GM19397 (cell line): ENCODE data around the gene CLEC4M.
"Not testable (repeated sequence)": the region's sequence is repeated elsewhere in the genome, so short reads cannot be mapped to it uniquely, and the experiment has no call there.

Source experiments
- ATAC-seq: cut with Tn5 transposase; IDR thresholded peaks from one replicate; pipeline ENCODE4 v1.9.1; 2021; ENCODE audit warnings: mild to moderate bottlenecking, moderate library complexity; ENCODE audit not compliant: unreplicated experiment

The CLEC4M gene

DNA sequence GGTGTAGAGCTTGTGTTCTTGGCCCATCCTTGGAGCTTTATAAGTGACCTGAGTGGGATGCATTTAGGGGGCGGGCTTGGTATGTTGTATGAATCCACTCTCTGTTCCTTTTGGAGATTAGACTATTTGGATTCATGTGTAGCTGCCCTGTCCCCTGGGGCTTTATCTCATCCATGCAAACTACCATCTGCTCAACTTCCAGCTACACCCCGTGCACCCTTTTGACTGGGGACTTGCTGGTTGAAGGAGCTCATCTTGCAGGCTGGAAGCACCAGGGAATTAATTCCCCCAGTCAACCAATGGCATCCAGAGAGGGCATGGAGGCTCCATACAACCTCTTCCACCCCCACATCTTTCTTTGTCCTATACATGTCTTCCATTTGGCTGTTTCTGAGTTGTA is 6.1 kb downstream of the CLEC4M start:
- no peak for ATAC-seq

DNA sequence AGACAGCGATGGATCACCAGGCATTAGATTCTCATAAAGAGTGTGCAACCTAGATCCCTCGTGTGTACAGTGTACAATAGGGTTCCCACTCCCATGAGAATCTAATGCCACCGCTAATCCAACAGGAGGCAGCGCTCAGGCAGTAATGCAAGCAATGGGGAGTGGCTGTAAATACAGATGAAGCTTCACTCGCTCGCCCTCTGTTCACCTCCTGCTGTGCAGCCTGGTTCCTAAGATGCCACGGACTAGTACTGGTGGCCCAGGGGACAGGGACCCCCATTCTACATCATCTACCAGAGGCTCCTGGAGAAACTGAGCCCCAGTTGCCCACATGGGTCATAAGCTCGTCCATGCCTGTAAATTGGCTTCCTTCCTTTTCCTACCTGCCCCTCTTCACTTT is 8.0 kb downstream of the CLEC4M start:
- ATAC-seq: no peak

DNA sequence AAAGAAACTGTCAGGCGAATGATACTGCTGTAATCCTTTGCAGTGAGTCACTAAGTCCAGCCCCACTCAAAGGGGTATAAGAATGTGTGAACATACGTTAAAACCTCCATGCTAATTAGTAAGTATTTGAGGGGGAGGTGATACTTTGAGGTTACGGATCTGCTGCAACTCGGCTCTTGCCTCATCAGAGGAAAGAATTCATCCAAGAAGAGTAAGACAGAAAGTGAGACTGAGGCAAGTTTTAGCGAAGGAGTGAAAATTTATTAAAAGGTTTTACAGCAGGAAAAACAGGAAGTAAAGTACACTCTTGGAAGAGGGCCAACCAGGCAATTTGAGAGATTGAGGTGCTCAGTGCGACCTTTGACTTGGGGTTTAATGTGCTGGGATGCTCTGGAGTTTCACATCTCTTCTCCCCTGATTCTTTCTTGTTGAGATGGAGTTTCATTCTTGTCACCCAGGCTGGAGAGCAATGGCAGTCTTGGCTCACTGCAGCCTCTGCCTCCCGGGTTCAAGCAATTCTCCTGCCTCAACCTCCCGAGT is 9.8 kb downstream of the CLEC4M start:
- ATAC-seq: no peak

DNA sequence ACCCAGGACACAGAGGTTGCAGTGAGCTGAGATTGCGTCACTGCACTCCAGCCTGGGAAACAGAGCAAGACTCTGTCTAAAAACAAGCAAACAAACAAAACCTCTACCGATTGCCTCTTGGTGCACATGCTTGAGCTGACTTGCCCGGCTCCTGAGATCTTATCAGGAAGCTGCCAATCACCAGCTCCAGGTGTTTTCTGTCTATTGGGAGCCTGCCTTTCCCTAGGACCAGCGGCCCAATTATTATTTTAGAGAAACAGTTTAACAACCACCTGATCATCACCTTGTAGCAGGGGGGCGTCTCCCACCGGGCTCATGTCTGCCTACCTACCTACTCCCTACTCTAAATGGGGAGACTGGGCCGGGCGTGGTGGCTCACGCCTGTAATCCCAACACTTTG is 10.8 kb downstream of the CLEC4M start:
- no peak for ATAC-seq

DNA sequence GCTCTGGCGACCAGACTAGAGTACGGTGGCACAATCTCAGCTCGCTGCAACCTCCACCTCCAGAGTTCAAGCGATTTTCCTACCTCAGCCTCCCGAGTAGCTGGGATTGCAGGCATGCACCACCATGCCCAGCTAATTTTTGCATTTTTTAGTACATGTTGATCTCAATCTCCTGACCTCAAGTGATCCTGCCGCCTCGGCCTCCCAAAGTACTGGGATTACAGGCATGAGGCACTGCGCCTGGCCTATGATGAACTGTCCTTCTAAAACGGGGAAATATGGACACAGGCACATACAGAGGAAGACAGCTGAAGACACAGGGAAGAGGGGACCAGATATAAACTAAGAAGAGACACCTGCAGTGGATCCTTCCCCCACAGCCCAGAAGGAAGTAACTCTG is 12.7 kb downstream of the CLEC4M start:
- ATAC-seq: no peak

DNA sequence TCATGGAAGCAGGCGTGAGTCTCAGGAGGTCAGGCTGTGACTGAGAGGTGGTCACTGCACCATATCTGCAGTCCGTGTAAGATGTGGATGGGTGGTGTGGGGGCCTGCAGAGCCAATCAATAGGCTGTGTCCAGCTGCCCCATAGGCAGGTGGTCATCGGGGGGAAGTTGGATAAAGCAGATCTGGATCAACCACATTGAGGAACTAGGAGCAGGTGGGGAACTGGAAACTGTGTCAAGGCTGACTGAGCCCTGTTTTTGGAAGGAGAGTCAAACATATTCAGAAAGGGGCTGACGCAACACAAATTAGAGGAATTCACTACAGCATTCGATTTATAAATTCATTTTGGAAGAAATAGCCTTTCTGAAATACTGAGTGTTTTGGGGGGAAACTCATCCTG is 15.0 kb downstream of the CLEC4M start:
- no peak for ATAC-seq

DNA sequence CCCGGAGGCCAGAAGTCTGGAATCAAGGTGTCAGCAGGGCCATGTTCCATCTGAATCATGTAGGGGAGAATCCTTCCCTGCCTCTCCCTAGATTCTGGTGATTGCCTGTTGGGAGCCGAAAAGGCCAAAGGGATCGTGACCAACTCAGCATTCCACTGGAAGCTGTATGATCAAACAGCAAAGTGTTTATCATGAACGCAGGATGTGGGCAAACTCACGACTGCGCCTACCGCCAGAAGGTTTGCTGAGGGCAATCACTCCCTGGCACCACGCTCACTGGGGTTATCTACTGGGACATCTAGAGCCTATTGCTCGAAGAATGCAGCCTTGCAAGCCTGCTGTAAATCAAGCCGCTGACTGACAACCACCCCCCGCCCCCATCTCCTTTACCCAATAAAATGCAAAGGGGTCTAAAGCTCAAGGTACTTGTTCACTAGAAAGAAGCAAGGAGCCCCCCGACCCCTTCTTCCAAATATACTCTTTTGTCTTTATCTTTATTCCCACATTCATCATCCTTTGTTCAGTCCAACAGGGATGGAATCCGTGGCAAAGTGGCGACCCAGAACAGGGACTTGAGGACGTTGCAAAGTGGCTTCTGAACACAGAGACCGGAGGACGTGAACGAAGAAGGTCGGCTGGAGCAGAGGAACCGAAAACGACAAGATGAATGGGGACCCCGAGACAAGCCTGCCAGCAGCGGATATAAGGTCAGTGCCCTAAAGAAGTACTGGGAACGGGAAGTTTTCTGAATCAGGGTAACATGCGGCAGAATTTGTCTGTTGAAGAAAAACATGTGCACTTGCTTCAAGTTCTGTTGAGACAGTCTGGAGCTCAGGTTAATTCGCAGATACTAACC is 16.8 kb downstream of the CLEC4M start:
- ATAC-seq: no peak

DNA sequence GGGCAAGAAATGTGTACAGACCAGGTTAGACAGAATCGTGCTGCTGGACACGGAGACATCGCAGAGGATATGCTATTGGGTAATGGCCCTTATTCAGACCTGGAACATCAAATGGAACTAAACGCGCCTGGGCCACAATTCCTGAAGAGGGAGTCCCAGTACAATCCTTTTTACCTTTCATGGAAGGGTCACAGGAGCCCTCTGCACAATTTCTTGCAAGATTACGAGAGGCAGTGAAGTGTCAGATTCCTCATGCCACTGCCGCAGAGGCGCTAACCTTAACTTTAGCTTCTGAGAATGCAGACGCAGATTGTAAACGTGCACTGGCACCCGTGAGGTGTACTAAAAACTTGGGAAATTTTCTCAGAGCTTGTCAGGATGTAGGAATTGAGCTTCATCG is 18.1 kb downstream of the CLEC4M start:
- ATAC-seq: no peak

DNA sequence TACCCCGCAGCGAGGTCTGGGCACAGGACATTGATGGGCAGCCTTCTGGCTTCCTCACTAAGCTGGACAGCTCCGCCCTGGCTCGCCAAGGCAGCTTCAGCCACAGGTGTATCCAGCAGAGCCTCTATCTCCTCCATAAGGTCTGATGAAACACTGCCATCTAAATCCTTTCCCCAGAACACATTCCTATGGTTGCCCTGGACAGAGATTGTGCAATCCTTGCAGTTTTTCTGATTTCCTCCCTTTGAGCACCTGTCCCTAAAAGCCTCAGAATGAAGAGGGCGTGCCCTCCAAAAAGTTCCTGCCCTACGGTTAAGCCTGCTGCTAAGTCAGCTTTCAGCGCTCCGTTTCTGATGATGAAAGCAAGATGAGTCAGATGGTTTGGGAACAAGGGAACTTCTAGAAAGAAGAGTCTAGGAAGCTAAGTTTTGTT is 21.0 kb downstream of the CLEC4M start:
- ATAC-seq: no peak

DNA sequence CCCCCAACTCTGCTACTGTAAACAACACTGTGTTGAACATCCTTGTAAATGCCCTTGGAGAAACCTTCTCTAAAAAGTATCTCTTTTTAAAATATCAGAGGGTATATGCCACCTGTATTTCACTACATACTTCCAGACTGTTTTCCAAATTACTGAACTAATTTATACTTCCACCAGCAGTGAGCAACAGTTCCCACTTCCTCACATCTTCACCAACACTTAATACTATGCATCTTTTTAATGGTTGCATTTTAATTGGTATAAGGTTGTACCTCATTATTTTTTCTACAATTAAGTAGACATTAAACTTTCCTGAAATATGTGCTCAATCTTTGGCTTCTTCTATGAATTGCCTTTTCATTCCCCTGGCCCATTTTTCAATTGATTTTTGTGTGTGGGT is 21.8 kb downstream of the CLEC4M start:
- ATAC-seq: no peak

DNA sequence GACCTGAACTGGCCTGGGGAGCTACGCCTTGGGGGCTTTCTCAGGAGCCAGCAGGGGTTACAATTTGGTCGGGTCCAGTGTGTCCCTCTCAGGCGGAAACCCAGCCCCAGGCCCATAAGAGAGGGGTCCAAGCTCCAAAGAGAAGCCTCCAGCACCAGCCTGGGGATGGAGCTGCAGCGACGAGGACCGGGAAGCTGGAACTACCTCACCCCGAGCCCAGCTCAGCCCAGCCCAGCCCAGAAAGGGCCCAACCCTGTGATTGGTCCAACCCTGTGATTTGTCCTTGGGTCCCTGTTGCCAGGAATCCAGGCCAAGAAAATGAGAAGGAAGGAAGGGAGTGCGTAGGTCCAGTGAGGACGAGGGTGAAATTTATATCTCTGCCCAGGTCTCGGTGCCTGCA is 24.1 kb downstream of the CLEC4M start:
- no peak for ATAC-seq

DNA sequence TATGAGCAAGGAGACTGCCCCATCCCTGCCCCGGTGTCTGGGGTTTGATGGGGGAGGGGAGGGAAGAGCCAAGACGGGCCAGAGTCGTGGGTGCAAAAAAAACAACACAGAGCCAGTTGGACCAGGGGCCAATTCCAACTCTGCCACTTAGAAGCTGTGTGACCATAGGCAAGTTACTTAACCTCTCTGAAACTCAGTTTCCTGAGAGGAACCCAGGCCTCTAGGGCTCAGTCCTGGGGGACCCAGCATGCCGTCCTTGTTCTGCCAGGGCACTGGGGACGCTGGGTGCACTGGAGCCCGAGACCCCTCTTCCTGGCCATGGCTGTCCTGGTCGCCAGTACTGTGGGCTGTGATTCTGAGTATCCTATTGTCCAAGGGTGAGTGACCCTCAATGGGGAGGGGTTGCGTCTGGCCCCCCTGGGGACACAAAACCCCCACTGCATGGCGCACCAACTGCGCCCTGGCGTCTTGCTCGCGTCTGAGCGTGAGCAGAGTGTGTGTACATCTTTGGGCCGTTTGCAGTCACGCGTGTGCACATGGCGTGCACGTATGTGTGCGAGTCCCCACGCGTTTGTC is 24.6 kb downstream of the CLEC4M start:
- no peak for ATAC-seq

DNA sequence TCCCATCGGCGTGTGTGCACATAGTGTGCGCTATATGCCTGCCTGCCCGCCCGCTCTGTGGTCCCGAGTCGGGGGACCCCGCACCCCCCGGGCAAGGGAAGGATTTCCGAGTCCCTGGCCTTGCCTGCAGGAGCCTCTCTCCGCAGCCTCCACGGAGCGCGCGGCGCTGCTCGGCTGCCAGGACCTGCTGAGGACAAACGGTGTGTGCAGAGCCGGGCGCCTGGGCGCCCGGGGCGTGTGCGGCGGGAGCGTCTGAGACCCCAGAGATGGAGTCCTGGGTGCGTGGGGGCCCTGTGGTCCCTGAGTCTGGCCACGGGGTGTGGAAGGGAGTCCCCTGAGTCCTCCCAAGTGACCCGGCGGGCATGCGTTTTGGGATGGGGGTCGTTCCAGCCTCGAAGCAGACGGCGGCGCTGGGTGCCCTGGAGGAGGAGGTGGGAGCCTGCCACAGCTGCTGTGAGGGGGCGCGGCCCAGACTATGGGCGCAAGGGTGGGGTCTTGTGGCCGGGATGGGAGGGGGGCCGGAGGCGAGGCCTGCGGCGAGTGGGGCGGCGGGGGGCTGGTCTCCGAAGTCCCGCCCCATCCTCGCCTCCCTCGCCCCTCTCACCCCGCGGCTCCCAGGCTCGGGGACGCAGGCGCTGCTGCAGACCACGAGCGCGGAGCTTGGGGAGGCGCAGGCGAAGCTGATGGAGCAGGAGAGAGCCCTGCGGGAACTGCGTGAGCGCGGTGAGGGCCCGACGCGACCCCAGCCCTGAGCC is 25.3 kb downstream of the CLEC4M start:
- no peak for ATAC-seq

DNA sequence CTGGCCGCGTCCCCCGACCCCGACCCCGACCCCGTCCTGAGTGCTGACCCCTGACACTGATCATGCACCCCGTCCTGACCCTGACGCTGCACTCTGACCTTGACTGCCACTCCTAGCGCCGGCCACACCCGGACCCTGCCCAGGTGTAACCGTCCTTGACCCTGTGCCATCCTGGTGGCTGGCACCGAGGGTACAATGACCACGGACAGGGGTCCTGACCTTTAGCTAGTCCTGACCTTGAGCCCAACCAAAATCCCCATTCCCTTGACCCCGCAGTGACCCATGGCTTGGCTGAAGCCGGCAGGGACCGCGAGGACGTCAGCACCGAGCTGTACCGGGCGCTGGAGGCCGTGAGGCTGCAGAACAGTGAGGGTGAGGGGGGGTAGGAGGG is 25.9 kb downstream of the CLEC4M start:
- no peak for ATAC-seq

DNA sequence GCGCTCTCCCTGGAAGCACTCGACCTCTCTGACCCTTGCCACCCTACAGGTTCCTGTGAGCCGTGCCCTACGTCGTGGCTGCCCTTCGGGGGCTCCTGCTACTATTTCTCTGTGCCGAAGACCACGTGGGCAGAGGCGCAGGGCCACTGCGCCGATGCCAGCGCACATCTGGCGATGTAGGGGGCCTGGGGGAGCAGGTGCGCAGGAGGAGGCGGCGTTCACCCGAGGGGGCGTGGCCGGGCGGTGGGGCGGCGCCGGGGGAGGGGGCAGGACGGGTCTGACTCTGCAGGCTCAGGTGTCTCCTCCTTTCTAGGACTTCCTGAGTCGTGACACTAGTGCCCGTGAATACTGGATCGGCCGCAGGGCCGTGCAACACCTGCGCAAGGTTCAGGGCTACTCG is 26.4 kb downstream of the CLEC4M start:
- ATAC-seq: no peak

DNA sequence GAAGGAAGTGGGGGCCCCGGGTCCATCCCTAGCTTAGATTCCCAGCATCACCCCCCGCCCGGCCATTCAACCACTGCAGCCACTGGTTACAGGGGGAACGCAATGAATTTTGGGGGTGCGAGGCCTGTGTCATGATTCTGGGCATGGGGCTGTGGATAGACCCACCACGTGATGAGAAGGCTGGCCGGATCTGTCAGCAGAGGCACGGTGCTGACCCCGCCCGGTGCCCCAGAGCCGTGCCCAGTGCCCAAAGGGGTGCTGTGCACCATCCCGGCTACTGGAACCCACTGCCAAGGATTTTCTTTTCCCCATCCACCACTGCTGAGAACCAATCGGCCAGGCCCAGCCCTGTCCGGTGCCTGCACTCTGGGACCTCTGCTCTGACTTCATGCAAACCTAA is 27.4 kb downstream of the CLEC4M start:
- no peak for ATAC-seq

DNA sequence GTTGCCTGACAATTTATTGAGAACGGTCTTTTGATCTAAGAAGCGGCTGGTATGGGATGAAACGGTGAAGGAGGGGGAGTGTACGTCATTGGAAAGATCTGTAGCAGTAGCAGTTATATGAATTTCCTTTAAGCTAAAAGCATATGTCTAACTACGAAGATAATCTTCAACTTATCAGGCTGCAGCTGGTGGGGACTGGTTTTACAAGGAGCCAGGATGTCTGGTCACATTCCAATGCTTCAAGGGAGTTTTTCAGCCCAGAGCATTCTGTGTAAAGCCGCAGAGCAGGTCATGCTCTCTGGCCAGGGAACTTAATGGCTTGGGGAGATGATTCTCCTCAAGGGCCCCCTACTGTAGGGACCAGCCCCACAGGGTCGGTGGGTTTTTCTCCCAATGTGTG is 29.2 kb downstream of the CLEC4M start:
- ATAC-seq: no peak

DNA sequence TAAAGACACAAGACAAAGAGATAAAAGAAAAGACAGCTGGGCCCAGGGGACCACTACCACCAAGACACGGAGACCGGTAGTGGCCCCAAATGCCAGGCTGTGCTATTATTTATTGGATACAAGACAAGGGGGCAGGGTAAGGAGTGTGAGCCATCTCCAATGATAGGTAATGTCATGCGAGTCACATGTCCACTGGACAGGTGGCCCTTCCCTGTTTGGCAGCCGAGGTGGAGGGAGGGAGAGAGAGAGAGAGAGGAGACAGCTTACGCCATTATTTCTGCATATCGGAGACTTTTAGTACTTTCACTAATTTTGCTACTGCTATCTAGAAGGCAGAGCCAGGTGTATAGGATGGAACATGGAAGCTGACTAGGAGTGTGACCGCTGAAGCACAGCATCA is 29.7 kb downstream of the CLEC4M start:
- not testable (repeated sequence) for ATAC-seq

DNA sequence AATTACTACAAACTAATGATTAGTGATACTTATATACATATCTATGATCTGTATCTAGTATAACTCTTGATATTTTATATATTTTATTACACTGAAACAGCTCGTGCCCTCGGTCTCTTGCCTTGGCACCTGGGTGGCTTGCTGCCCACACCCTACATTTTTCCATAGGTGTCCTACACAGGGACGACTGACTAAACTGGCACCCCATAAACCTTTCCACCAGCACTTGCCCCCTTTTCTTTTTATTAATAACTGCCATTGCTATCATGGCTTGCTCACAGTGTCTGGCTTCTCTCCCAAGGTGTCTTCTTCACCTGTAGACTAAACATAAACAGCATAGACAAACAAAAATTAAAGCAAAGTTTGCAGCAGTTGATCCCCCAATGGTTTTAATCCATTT is 30.4 kb downstream of the CLEC4M start:
- no peak for ATAC-seq

DNA sequence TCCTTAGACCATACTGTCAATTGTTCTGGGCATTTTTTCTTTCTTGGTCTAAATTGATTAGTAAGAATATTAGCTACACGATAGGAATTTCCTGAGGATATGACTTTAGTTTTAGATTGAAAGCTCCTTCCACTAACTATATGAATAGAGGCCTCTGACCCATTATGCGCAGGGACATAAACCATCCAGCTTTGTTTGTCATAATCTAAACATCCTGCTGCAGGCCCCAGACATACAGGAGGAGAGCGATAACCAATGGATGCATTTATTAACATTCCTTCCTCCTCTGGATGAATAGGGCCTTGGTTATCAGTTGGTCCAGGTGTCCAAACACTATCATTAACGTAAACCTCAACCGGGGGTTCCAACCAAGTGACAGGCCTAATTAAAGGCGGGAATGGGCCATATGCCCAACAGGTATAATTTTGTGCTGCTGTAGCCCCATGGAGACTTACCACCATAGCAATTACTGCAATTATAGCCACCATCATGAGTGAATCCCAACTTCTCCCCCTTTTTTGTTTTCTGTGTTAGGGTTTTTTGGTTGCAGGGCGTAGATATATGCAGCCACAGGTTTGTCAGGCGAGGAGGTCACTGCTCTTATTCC is 32.6 kb downstream of the CLEC4M start:
- no peak for ATAC-seq

DNA sequence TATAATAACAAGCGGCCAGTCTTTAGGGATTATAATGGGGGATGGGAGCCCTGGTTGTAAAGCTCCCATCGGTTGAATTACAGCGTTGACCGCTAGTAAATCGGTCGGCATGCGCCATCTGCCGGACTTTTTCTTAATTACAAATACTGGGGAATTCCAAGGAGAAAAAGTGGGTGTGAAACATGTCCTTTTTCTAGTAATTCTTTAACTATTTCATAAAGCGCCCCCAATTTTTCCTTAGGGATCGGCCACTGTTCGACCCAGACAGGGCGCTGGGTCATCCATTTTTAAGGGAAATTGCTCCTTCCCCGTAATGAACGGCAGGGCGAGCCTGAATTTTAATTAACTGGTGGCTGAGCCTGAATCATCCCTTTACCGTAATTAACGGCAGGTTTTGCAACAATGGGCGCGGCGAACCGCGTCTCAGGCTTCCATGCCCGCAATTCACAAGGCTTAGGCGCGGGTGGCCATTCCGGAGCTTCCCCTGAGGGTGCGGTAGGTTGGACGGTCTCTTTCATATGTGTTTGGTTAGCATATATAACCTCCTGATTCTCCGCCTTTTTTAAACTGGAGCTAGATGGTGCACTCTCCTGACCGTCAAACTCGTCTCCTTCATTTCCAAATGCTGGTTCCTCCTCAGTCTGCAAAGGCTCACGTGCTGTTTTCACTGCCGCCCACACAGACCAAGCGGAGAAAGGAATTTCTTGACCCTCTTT is 36.8 kb downstream of the CLEC4M start:
- no peak for ATAC-seq
